ENCODE results near the gene KRTAP10-9. TPM values are rescaled to one million over a fixed set of nuclear protein-coding genes. Genes with fewer than 3 reads are reported as not detected.
"Not testable (repeated sequence)": the region's sequence is repeated elsewhere in the genome, so short reads cannot be mapped to it uniquely, and the experiment has no call there.

The KRTAP10-9 gene, protein sequence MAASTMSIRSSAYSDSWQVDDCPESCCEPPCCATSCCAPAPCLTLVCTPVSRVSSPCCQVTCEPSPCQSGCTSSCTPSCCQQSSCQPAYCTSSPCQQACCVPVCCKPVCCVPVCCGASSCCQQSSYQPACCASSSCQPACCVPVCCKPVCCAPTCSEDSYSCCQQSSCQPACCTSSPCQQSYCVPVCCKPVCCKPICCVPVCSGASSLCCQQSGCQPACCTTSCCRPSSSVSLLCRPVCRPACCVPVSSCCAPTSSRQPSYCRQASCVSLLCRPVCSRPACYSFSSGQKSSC
- not detected in 2 replicates for total RNA-seq (2014; rRNA removed; shearing (Covaris generic); ENCODE audit: low replicate concordance)

DNA sequence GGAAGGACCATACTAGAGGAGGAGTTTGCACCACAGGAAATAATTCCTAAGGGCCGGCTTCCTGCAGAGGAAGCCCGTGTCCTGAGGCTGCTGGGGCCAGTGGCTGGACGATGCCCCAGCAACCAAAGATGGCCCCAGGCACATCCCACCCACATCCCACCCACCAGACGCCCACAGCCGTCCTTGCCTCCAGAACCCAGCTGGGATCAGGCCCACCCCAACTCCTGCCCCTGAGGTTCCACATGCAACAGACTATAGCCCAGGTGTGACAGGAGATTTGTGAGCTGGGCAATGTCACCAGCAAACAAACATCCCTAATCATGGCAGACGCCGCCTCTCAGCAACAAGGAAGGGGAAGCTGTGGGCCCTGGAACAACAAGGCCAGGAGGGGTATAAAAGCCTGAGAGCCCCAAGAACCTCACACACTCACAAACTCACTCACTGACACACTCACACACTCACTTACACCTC, at the start of gene KRTAP10-9:
Gene KRTAP10-9, plus strand, starts transcription at position 421 of the 471 bp plus-strand sequence. CDS start 79 bp downstream, outside the sequence.
- Histone ChIP-seq H4K20me1 (ENCODE audit: insufficient read depth, low read depth, low read length) (no peaks in the 10 kb centered on the region), H3K4me3 (ENCODE audit: low read length) (no peak within 1 kb of the TSS), H3K27me3 (ENCODE audit: low read length) (no peaks in the 10 kb centered on the region), H3K9ac (ENCODE audit: low read length) (no peak within 1 kb of the TSS), H3K4me1 (ENCODE audit: low read length) (no peaks in the 10 kb centered on the region), H3K9me3 (ENCODE audit: low read length) (peaks cover 15% of the 10 kb centered on the region), H3K4me2 (ENCODE audit: low read depth, low read length, poor library complexity, severe bottlenecking) (no peak within 1 kb of the TSS), H3K79me2 (ENCODE audit: low read length) (no peaks in the 10 kb centered on the region), H3K36me3 (ENCODE audit: insufficient read depth, low read length) (0 out of 2 replicates have a peak, but pooled peaks cover 3% of the 10 kb centered on the region), H3K27ac (ENCODE audit: low read length) (no peak within 1 kb of the TSS), H2AFZ (ENCODE audit: low read length) (no peak within 1 kb of the TSS), H3K9me2 (replicated peaks; ENCODE audit: insufficient read depth, low read length) (no peaks in the 10 kb centered on the region)
- no peak for DNase-seq

DNA sequence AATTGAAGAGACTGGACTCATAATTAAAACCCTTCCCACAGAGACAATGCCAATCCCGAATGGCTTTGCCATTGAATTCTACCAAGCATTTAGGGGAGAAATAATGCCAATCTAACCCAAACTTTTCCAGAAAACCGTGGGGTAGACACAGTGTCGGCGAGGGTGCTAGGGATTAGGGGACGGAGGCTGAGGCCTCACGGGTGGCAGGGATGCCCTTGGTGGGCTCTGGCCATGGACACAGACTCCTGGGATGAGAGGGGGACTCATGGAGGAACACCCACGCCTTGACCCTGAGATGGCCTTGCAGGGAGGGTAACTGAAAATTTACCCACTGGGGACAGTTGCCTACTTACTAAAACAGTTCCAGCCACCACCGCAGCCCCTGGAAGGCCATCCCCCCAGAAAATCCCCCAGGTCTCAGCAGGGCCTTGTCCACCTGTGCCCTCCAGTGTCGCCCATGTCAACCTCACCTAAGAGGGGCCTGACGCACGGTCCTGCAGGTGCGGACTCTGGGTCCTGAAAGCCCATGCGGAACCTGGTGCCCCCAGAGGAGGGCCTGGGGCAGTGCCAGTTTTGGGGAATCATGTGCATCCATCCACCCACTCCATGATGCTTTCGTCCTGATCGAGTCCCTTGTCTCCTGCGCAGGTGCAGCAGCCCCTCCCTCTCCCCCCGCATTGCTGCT, 48.4 kb upstream of the KRTAP10-9 start:
- H3K4me1 ChIP-seq (ENCODE audit: low read length) = no peaks in the 10 kb centered on the region
- H4K20me1 ChIP-seq (ENCODE audit: insufficient read depth, low read depth, low read length) = no peaks in the 10 kb centered on the region
- H2AFZ ChIP-seq (ENCODE audit: low read length) = no peak overlapping the region
- H3K27me3 ChIP-seq (ENCODE audit: low read length) = no peaks in the 10 kb centered on the region
- DNase-seq = no peak
- H3K36me3 ChIP-seq (ENCODE audit: insufficient read depth, low read length) = no peaks in the 10 kb centered on the region
- no peaks in the 10 kb centered on the region for H3K79me2 ChIP-seq (ENCODE audit: low read length)
- H3K4me2 ChIP-seq (ENCODE audit: low read depth, low read length, poor library complexity, severe bottlenecking) = no peak overlapping the region
- no peaks in the 10 kb centered on the region for H3K9me2 ChIP-seq (replicated peaks; ENCODE audit: insufficient read depth, low read length)
- no peak overlapping the region for H3K9ac ChIP-seq (ENCODE audit: low read length)
- no peaks in the 10 kb centered on the region for H3K9me3 ChIP-seq (ENCODE audit: low read length)
- H3K4me3 ChIP-seq (ENCODE audit: low read length) = no peak overlapping the region
- H3K27ac ChIP-seq (ENCODE audit: low read length) = no peak overlapping the region

DNA sequence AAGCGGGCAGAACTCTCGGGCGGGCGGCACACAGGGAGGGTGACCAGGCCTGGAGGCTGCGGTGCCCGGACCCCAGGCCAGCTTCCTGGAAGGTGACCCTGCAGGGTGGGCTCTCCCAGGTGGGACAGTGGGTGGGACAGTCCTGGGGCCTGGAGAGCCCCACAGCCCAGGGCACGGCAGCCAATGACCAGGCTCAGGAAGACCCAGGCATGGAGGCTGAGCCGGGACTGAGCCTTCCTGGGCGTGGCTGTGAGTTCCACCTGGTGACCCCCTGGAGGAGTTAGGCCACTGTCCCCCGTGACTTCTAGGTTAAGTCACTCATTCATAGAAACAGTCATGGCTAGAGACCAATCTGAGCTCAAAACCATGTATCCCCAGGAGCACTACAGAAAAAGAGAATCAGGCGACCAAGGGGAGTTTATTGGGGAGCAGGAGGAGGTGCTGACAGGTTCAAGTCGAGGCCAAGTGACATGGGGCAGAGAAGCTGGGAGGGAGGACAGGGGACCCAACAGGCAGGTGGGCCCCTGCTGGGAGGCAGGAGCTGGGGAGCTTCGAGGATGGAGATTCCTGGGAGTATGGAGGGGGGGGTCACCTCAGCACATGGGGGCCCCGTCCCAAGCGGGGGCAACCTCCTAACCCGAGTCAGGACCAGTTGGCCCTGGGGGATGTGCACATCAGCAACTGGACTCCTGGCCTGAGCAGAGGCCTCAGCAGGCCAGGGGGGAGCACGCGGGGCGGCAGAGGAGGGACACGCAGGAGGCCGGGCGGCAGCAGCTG, 47.6 kb upstream of the KRTAP10-9 start:
- Histone ChIP-seq H3K4me2 (ENCODE audit: low read depth, low read length, poor library complexity, severe bottlenecking) (no peak overlapping the region), H3K4me1 (ENCODE audit: low read length) (no peaks in the 10 kb centered on the region), H3K9me3 (ENCODE audit: low read length) (no peaks in the 10 kb centered on the region), H3K4me3 (ENCODE audit: low read length) (no peak overlapping the region), H3K27ac (ENCODE audit: low read length) (no peak overlapping the region), H3K79me2 (ENCODE audit: low read length) (no peaks in the 10 kb centered on the region), H3K9me2 (replicated peaks; ENCODE audit: insufficient read depth, low read length) (no peaks in the 10 kb centered on the region), H2AFZ (ENCODE audit: low read length) (no peak overlapping the region), H3K9ac (ENCODE audit: low read length) (no peak overlapping the region), H4K20me1 (ENCODE audit: insufficient read depth, low read depth, low read length) (no peaks in the 10 kb centered on the region), H3K36me3 (ENCODE audit: insufficient read depth, low read length) (no peaks in the 10 kb centered on the region), H3K27me3 (ENCODE audit: low read length) (no peaks in the 10 kb centered on the region)
- DNase-seq = no peak

DNA sequence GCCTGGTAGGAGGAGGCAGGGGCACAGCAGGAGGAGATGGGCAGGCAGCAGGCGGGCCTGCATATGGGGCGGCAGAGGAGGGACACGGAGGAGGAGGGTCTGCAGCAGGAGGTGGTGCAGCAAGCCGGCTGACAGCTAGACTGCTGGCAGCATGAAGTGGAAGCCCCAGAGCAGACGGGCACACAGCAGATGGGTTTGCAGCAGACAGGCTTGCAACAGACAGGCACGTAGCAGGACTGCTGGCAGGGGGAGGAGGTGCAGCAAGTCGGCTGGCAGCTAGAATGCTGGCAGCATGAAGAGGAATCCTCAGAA, 47.1 kb upstream of the KRTAP10-9 start:
- Histone ChIP-seq H3K36me3 (ENCODE audit: insufficient read depth, low read length) (no peaks in the 10 kb centered on the region), H3K79me2 (ENCODE audit: low read length) (no peaks in the 10 kb centered on the region), H4K20me1 (ENCODE audit: insufficient read depth, low read depth, low read length) (no peaks in the 10 kb centered on the region), H3K27ac (ENCODE audit: low read length) (no peak overlapping the region), H3K27me3 (ENCODE audit: low read length) (no peaks in the 10 kb centered on the region), H3K4me1 (ENCODE audit: low read length) (no peaks in the 10 kb centered on the region), H3K4me2 (ENCODE audit: low read depth, low read length, poor library complexity, severe bottlenecking) (no peak overlapping the region), H3K9me3 (ENCODE audit: low read length) (no peaks in the 10 kb centered on the region), H3K9me2 (replicated peaks; ENCODE audit: insufficient read depth, low read length) (no peaks in the 10 kb centered on the region), H3K9ac (ENCODE audit: low read length) (no peak overlapping the region), H3K4me3 (ENCODE audit: low read length) (no peak overlapping the region), H2AFZ (ENCODE audit: low read length) (no peak overlapping the region)
- DNase-seq = no peak

DNA sequence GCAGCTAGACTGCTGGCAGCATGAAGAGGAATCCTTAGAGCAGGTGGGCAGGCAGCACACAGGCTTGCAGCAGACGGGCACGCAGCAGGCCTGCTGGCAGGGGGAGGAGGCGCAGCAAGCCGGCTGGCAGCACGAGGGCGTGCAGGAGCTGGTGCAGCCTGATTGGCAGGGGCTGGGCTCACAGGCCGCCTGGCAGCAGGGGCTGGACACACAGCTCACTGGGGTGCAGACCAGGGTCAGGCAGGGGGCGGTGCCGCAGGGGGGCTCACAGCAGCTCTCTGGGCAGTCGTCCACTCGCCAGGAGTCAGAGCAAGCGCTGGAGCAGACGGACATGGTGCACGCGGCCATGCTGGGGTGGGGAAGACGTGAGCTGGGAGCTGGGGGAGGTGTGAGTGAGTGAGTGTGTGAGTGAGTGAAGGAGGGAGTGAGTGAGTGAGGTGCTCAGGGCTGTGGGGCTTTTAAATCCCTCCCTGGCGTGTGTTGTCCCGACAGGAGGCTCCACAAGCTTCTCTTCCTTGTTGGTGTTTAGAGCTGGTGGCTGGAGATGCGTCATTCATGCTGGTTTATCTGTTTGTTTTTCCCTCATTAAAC, 46.6 kb upstream of the KRTAP10-9 start, which contains the start of gene KRTAP10-5:
Gene KRTAP10-5, minus strand, starts transcription at position 374 of the 591 bp plus-strand sequence. Its CDS starts 26 bp downstream, at position 348.
- not testable (repeated sequence) for H3K27me3 ChIP-seq (ENCODE audit: low read length); H3K4me1 ChIP-seq (ENCODE audit: low read length); H3K9me2 ChIP-seq (replicated peaks; ENCODE audit: insufficient read depth, low read length); H3K36me3 ChIP-seq (ENCODE audit: insufficient read depth, low read length); DNase-seq; H3K27ac ChIP-seq (ENCODE audit: low read length); H3K4me2 ChIP-seq (ENCODE audit: low read depth, low read length, poor library complexity, severe bottlenecking); H3K79me2 ChIP-seq (ENCODE audit: low read length); H3K9ac ChIP-seq (ENCODE audit: low read length); H3K9me3 ChIP-seq (ENCODE audit: low read length); H2AFZ ChIP-seq (ENCODE audit: low read length); H4K20me1 ChIP-seq (ENCODE audit: insufficient read depth, low read depth, low read length); H3K4me3 ChIP-seq (ENCODE audit: low read length)

DNA sequence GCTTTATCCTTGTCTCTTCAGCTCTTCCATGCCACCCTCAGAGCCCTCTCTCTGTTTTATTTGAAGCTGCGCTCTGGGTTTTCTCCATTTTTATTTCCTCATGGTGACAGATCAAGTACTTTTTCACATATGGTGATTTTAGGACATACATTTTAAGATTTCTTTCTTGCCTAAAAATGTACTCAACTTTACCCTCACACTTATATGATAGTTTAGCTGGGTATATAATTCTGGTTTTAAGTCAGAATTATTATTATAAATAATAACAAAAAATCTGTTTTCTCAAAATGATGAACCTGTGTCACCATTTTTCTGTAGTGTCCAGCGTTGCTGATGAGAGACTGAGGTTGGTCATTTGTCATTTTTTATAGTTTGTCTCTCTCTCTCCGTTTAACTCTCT, 45.7 kb upstream of the KRTAP10-9 start:
- no peaks in the 10 kb centered on the region for H4K20me1 ChIP-seq (ENCODE audit: insufficient read depth, low read depth, low read length)
- H3K27ac ChIP-seq (ENCODE audit: low read length) = no peak overlapping the region
- no peaks in the 10 kb centered on the region for H3K36me3 ChIP-seq (ENCODE audit: insufficient read depth, low read length)
- H3K4me3 ChIP-seq (ENCODE audit: low read length) = no peak overlapping the region
- no peak overlapping the region for H3K4me2 ChIP-seq (ENCODE audit: low read depth, low read length, poor library complexity, severe bottlenecking)
- no peaks in the 10 kb centered on the region for H3K9me3 ChIP-seq (ENCODE audit: low read length)
- no peaks in the 10 kb centered on the region for H3K27me3 ChIP-seq (ENCODE audit: low read length)
- no peaks in the 10 kb centered on the region for H3K9me2 ChIP-seq (replicated peaks; ENCODE audit: insufficient read depth, low read length)
- no peak for DNase-seq
- no peaks in the 10 kb centered on the region for H3K4me1 ChIP-seq (ENCODE audit: low read length)
- no peak overlapping the region for H3K9ac ChIP-seq (ENCODE audit: low read length)
- H2AFZ ChIP-seq (ENCODE audit: low read length) = no peak overlapping the region
- H3K79me2 ChIP-seq (ENCODE audit: low read length) = no peaks in the 10 kb centered on the region

DNA sequence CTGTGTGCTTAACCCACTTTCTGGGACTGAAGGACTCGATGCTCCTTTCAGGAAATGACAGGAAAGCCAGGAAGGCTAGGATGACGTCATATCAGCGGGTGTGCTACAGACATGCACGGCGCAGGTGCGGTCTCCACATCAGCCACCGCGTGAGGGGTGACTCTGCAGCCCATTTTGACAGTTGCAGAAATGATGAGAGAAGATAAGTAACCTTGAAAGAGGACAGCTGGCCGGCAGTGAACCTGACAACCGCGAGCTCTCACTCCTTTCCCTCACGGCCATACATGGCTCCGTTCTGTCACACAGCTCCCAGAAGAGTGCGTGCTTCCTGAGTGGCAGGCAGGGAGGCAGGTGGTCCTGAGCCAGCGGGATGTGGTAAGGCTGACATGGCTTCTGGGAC, 44.8 kb upstream of the KRTAP10-9 start:
- Histone ChIP-seq H3K9me2 (replicated peaks; ENCODE audit: insufficient read depth, low read length) (no peaks in the 10 kb centered on the region), H3K79me2 (ENCODE audit: low read length) (no peaks in the 10 kb centered on the region), H3K27ac (ENCODE audit: low read length) (no peak overlapping the region), H3K4me3 (ENCODE audit: low read length) (no peak overlapping the region), H3K4me2 (ENCODE audit: low read depth, low read length, poor library complexity, severe bottlenecking) (no peak overlapping the region), H3K9ac (ENCODE audit: low read length) (no peak overlapping the region), H3K27me3 (ENCODE audit: low read length) (no peaks in the 10 kb centered on the region), H3K9me3 (ENCODE audit: low read length) (no peaks in the 10 kb centered on the region), H3K4me1 (ENCODE audit: low read length) (no peaks in the 10 kb centered on the region), H3K36me3 (ENCODE audit: insufficient read depth, low read length) (no peaks in the 10 kb centered on the region), H4K20me1 (ENCODE audit: insufficient read depth, low read depth, low read length) (no peaks in the 10 kb centered on the region), H2AFZ (ENCODE audit: low read length) (no peak overlapping the region)
- DNase-seq = no peak

Data from Karpas-422 (cell line).